SK-MEL-5 (cell line): ENCODE measurements around the gene RASSF3. TPM values are rescaled to one million over a fixed set of nuclear protein-coding genes. Genes with fewer than 3 reads are reported as not detected.
A peak's percentile ranks its signal among the peaks of the same experiment; 100 is the strongest.
"Not testable (repeated sequence)": the region's sequence is repeated elsewhere in the genome, so short reads cannot be mapped to it uniquely, and the experiment has no call there.

Source experiments
- DNase-seq: peaks from one replicate; pipeline ENCODE4 v3.0.0-alpha.2; 2016; ENCODE audit warnings: low read depth, low spot score
- in situ Hi-C: cut with HindIII; loops from 2 replicates; pipeline ENCODE4 v1.10.0; 2016; ENCODE audit warnings: low sequenced_read_pairs, high pct_unique_total_duplicates, low pct_unique_long_range_greater_than_20kb
- polyA plus RNA-seq, 2 experiments: library from polyadenylated mRNA; depleted of rRNA; stranded (reverse); fragments of >200 nt; gene quantifications; 2 replicates each; pipeline ENCODE4 v1.2.3, GENCODE V29; 2015
- total RNA-seq: library from RNA; depleted of rRNA; stranded (reverse); fragments of >200 nt; shearing (Covaris generic); gene quantifications from 2 replicates; pipeline ENCODE4 v1.2.3, GENCODE V29; 2014; rRNA removed

The RASSF3 gene
- total RNA-seq: 111 and 117 TPM in 2 replicates
- 104 and 124 TPM in 2 replicates for polyA plus RNA-seq (2015; cell fraction: cytosol; rRNA removed)
- polyA plus RNA-seq (2015; cell fraction: nucleus; rRNA removed): 43.5 and 48.6 TPM in 2 replicates

GRCh38 chr12:64610079-64610659 lies at the start of gene RASSF3:
RASSF3 (plus strand) TSS chr12:64610495; CDS start chr12:64610633, 138 bp downstream.
- in situ Hi-C loops: no loop called here
- DNase-seq: peak; percentile 83

- in situ Hi-C loops: no loop called here
These were observed 48.8 kb upstream of the RASSF3 start for GRCh38 chr12:64561302-64562136.

GRCh38 chr12:64566122-64566521 lies 44.2 kb upstream of the RASSF3 start:
- in situ Hi-C loops: no loop called here
- no peak for DNase-seq

More at GRCh38 chr12:64561302-64562136, 48.8 kb upstream of the RASSF3 start:
- DNase-seq: no peak

GRCh38 chr12:64566831-64567517 lies 43.3 kb upstream of the RASSF3 start:
- in situ Hi-C loops: no loop called here
- DNase-seq: no peak

- no peak for DNase-seq
- in situ Hi-C loops: no loop called here
These were observed 42.7 kb upstream of the RASSF3 start for GRCh38 chr12:64567570-64567969.

GRCh38 chr12:64568298-64568697 lies 42.0 kb upstream of the RASSF3 start:
- no peak for DNase-seq
- in situ Hi-C loops: no loop called here

GRCh38 chr12:64569923-64570691 lies 40.2 kb upstream of the RASSF3 start:
- DNase-seq: no peak
- in situ Hi-C loops: no loop called here

- DNase-seq: no peak
- in situ Hi-C loops: no loop called here
These were observed 38.9 kb upstream of the RASSF3 start for GRCh38 chr12:64571411-64571810.

- in situ Hi-C loops: no loop called here
- no peak for DNase-seq
These were observed 38.1 kb upstream of the RASSF3 start for GRCh38 chr12:64572241-64572640.

- in situ Hi-C loops: no loop called here
- DNase-seq: no peak
These were observed 35.5 kb upstream of the RASSF3 start for GRCh38 chr12:64574837-64575236.

- no peak for DNase-seq
- in situ Hi-C loops: no loop called here
These were observed 33.2 kb upstream of the RASSF3 start for GRCh38 chr12:64577046-64577445.

GRCh38 chr12:64578566-64578965 lies 31.7 kb upstream of the RASSF3 start:
- in situ Hi-C loops: no loop called here
- DNase-seq: no peak

- in situ Hi-C loops: no loop called here
- no peak for DNase-seq
These were observed 29.6 kb upstream of the RASSF3 start for GRCh38 chr12:64580681-64581080.

GRCh38 chr12:64582114-64582513 lies 28.2 kb upstream of the RASSF3 start:
- no peak for DNase-seq
- in situ Hi-C loops: no loop called here

- in situ Hi-C loops: no loop called here
- DNase-seq: no peak
These were observed 27.4 kb upstream of the RASSF3 start for GRCh38 chr12:64582862-64583261.

- in situ Hi-C loops, DNase-seq: not testable (repeated sequence)
These were observed 26.9 kb upstream of the RASSF3 start for GRCh38 chr12:64583395-64583770.

- in situ Hi-C loops: no loop called here
These were observed 26.4 kb upstream of the RASSF3 start for GRCh38 chr12:64583771-64584421.

More at GRCh38 chr12:64583771-64584421, 26.4 kb upstream of the RASSF3 start:
- DNase-seq: peak; percentile 92
